HEK293 (cell line): ENCODE measurements around the gene SLC25A47.

Experiments used
- KLF16 ChIP-seq: fragments of 450-650 bp; formaldehyde crosslinking; IDR thresholded peaks from 2 replicates; pipeline ENCODE4 v1.5.1; 2017; ENCODE audit warnings: missing biosample characterization, missing genetic modification characterization
- ZNF114 ChIP-seq: fragments of 450-650 bp; formaldehyde crosslinking; IDR thresholded peaks from 2 replicates; pipeline ENCODE4 v1.5.0; 2017; ENCODE audit warnings: missing biosample characterization, missing genetic modification characterization
- ZNF280D ChIP-seq: fragments of 450-650 bp; formaldehyde crosslinking; IDR thresholded peaks from 2 replicates; pipeline ENCODE4 v1.5.1; 2016; ENCODE audit warnings: missing biosample characterization, missing genetic modification characterization
- TF ChIP-seq, protein P1 (sequence below): fragments of 450-650 bp; formaldehyde crosslinking; IDR thresholded peaks from 2 replicates; pipeline ENCODE4 v1.5.1; 2017; ENCODE audit warnings: missing biosample characterization, mild to moderate bottlenecking, missing genetic modification characterization, moderate library complexity

GRCh38 chr14:100348253-100348729, 25.2 kb downstream of the SLC25A47 start:
- TF ChIP-seq, protein P1, sequence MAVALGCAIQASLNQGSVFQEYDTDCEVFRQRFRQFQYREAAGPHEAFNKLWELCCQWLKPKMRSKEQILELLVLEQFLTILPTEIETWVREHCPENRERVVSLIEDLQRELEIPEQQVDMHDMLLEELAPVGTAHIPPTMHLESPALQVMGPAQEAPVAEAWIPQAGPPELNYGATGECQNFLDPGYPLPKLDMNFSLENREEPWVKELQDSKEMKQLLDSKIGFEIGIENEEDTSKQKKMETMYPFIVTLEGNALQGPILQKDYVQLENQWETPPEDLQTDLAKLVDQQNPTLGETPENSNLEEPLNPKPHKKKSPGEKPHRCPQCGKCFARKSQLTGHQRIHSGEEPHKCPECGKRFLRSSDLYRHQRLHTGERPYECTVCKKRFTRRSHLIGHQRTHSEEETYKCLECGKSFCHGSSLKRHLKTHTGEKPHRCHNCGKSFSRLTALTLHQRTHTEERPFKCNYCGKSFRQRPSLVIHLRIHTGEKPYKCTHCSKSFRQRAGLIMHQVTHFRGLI (tag by site-specific recombination): no peak
- no peak for TF ChIP-seq ZNF280D (tag by site-specific recombination)
- no peak for TF ChIP-seq KLF16 (tag by site-specific recombination)
- no peak for TF ChIP-seq ZNF114 (tag by site-specific recombination)
